Endothelial cell of umbilical vein (primary cell): ENCODE results near the gene CHURC1. TPM values are rescaled to one million over a fixed set of nuclear protein-coding genes. Genes with fewer than 3 reads are reported as not detected.

Source experiments
- BruUV-seq: library from RNA; stranded (reverse); fragments of 400-500 nt; replicated peaks from 2 replicates; lab custom pipeline; 2021; lab: Mats Ljungman, UMichigan
- CTCF ChIA-PET: fragments of 300-600, 350-600 bp; sonication (Branson Sonifier 250); formaldehyde crosslinking; loops from one replicate; lab custom pipeline; 2021; ENCODE audit warnings: antibody characterized with exemption, inconsistent platforms; lab: Charles Lee
- POLR2A ChIA-PET: fragments of 300-600, 350-600 bp; sonication (Branson Sonifier 250); formaldehyde crosslinking; loops from one replicate; lab custom pipeline; 2021; ENCODE audit warnings: antibody characterized with exemption, inconsistent platforms; lab: Charles Lee
- DNase-seq: peaks from one replicate; pipeline ENCODE4 v3.0.0-alpha.2; 2011; ENCODE audit warnings: low read depth, low spot score
- FAIRE-seq: peaks from 2 replicates; lab custom pipeline; 2011; peaks lifted over from hg19 to GRCh38; lab: Jason Lieb, UNC
- H2AFZ ChIP-seq: 2 replicates; pipeline ENCODE4 v1.6.0; 2012; ENCODE audit warnings: low read depth, low read length, control low read depth, inconsistent platforms
- H3K27ac ChIP-seq: 2 replicates; pipeline ENCODE4 v1.5.1; 2011; ENCODE audit warnings: low read depth, mild to moderate bottlenecking, control low read depth, low read length, moderate library complexity; ENCODE audit not compliant: insufficient read depth
- H3K27me3 ChIP-seq, 2 experiments: 2 replicates each; pipeline versions ENCODE4 v1.6.0 to v1.6.1; 2011; ENCODE audit warnings: low read length in 2 of 2, mixed read lengths in 1 of 2; ENCODE audit not compliant: control insufficient read depth in 2 of 2, insufficient read depth in 2 of 2
- H3K36me3 ChIP-seq, 2 experiments: 2 replicates in 1 of 2; 3 replicates in 1 of 2; pipeline ENCODE4 v1.5.1; 2011; ENCODE audit warnings: low read length in 2 of 2, mild to moderate bottlenecking in 1 of 2, moderate library complexity in 1 of 2; ENCODE audit not compliant: control insufficient read depth in 2 of 2, insufficient read depth in 2 of 2; ENCODE audit errors: extremely low read depth in 1 of 2
- H3K4me1 ChIP-seq: 3 replicates; pipeline ENCODE4 v1.5.1; 2011; ENCODE audit warnings: mild to moderate bottlenecking, low read length; ENCODE audit not compliant: control insufficient read depth, insufficient read depth; ENCODE audit errors: extremely low read depth
- H3K4me2 ChIP-seq: 2 replicates; pipeline ENCODE4 v1.6.1; 2011; ENCODE audit warnings: low read length, control low read depth, mixed read lengths; ENCODE audit not compliant: insufficient read depth
- H3K4me3 ChIP-seq, 3 experiments: fragments of 200-600 bp in 1 of 3; sonication (generic), shearing (Covaris generic) in 1 of 3; replicated peaks in 1 of 3; 2 replicates each; pipeline ENCODE4 v1.5.1; 2011 to 2016; ENCODE audit warnings: control low read depth in 3 of 3, low read length in 3 of 3, mild to moderate bottlenecking in 2 of 3, inconsistent platforms in 1 of 3, low read depth in 1 of 3, moderate library complexity in 1 of 3; ENCODE audit not compliant: insufficient read depth in 1 of 3
- H3K79me2 ChIP-seq: 2 replicates; pipeline ENCODE4 v1.6.0; 2012; ENCODE audit warnings: low read length, inconsistent platforms; ENCODE audit not compliant: control insufficient read depth, insufficient read depth
- H3K9ac ChIP-seq: replicated peaks from 2 replicates; pipeline ENCODE3; 2011; ENCODE audit warnings: low read length, control low read depth; ENCODE audit not compliant: insufficient read depth; ENCODE audit errors: extremely low read depth
- H3K9me1 ChIP-seq: replicated peaks from 3 replicates; pipeline ENCODE4 v1.6.0; 2011; ENCODE audit warnings: mild to moderate bottlenecking, low read length; ENCODE audit not compliant: control insufficient read depth, insufficient read depth; ENCODE audit errors: extremely low read depth
- H3K9me3 ChIP-seq: replicated peaks from 2 replicates; pipeline ENCODE4 v1.5.1; 2012; ENCODE audit warnings: low read length, inconsistent platforms; ENCODE audit not compliant: control insufficient read depth, insufficient read depth
- H4K20me1 ChIP-seq: replicated peaks from 2 replicates; pipeline ENCODE3; 2011; ENCODE audit warnings: mild to moderate bottlenecking, low read length; ENCODE audit not compliant: control insufficient read depth, insufficient read depth; ENCODE audit errors: extremely low read depth
- CTCF ChIP-seq, 2 donors: IDR thresholded peaks; 1 replicate in 1 of 2; 2 replicates in 1 of 2; pipeline ENCODE4 v1.5.1; 2011; ENCODE audit warnings: low read length in 2 of 2, mild to moderate bottlenecking in 2 of 2, moderate library complexity in 2 of 2, control low read depth in 1 of 2, inconsistent platforms in 1 of 2, low read depth in 1 of 2; ENCODE audit not compliant: insufficient read depth in 1 of 2; ENCODE audit errors: extremely low read depth in 1 of 2
- EZH2 ChIP-seq: IDR thresholded peaks from 2 replicates; pipeline ENCODE4 v1.6.1; 2012; ENCODE audit warnings: borderline replicate concordance, low read depth, mild to moderate bottlenecking, moderate library complexity, low read length, inconsistent platforms; ENCODE audit not compliant: severe bottlenecking
- FOS ChIP-seq: IDR thresholded peaks from 2 replicates; pipeline ENCODE4 v1.6.1; 2011; ENCODE audit warnings: mild to moderate bottlenecking, low read length, moderate library complexity, borderline replicate concordance; ENCODE audit not compliant: insufficient read depth
- GATA2 ChIP-seq: IDR thresholded peaks from 2 replicates; pipeline ENCODE4 v1.7.0; 2011; ENCODE audit warnings: low read depth, mild to moderate bottlenecking, moderate library complexity, mixed read lengths, low read length; ENCODE audit not compliant: insufficient read length, insufficient read depth
- JUN ChIP-seq: IDR thresholded peaks from 2 replicates; pipeline ENCODE4 v1.6.1; 2011; ENCODE audit warnings: borderline replicate concordance, low read depth; ENCODE audit not compliant: insufficient read length, insufficient read depth
- MAX ChIP-seq: IDR thresholded peaks from 2 replicates; pipeline ENCODE4 v1.6.1; 2011; ENCODE audit not compliant: insufficient read depth, insufficient read length
- MYC ChIP-seq: IDR thresholded peaks from one replicate; pipeline ENCODE4 v1.6.1; 2011; ENCODE audit warnings: mild to moderate bottlenecking, low read depth, low read length
- POLR2A ChIP-seq: IDR thresholded peaks from 2 replicates; pipeline ENCODE4 v1.6.1; 2012; ENCODE audit warnings: low read depth, mild to moderate bottlenecking, control low read depth, low read length
- POLR2AphosphoS5 ChIP-seq: IDR thresholded peaks from 2 replicates; pipeline ENCODE4 v1.6.1; 2012; ENCODE audit warnings: low read depth, mild to moderate bottlenecking, control low read depth, low read length, moderate library complexity; ENCODE audit not compliant: insufficient read depth
- dilution Hi-C: fragments of 300-500 bp; cut with MboI; formaldehyde crosslinking; loops from one replicate; pipeline ENCODE4 v1.15.0; 2019; ENCODE audit warnings: low sequenced_read_pairs; ENCODE audit not compliant: extremely low pct_ligation_motif_present
- intact Hi-C: fragments of 100-400 bp; cut with micrococcal nuclease; formaldehyde crosslinking; loops from one replicate; pipeline ENCODE4 v1.10.0; 2022
- polyA plus RNA-seq, 4 experiments: library from polyadenylated mRNA; depleted of rRNA in 3 of 4; stranded (reverse) in 3 of 4; unstranded in 1 of 4; fragments of >200 nt; gene quantifications; 2 replicates each; pipeline versions ENCODE4 v1.2.1 to v1.2.3, GENCODE V29; 2011 to 2012; ENCODE audit warnings: missing spikeins in 1 of 4
- total RNA-seq: library from RNA; stranded (reverse); gene quantifications from 2 replicates; pipeline ENCODE4 v1.2.3, GENCODE V29; 2021

Gene CHURC1
- total and polyA plus RNA-seq, 2 donors (not counting 3 experiments of a cell fraction or from before 2014, with no cell fraction given): 44.4 to 62.2 TPM

- Histone ChIP-seq H3K4me2 (no peak overlapping the region), H3K4me3 (no peak overlapping the region), H2AFZ (no peak overlapping the region), H3K79me2 (no peaks in the 10 kb centered on the region), H3K9ac (no peak overlapping the region), H3K9me1 (no peaks in the 10 kb centered on the region), H3K4me1 (peaks cover 2% of the 10 kb centered on the region), H3K9me3 (no peaks in the 10 kb centered on the region), H3K27me3 (peaks cover 43 to 69% of the 10 kb centered on the region in 2 experiments), H3K36me3 (no peaks in the 10 kb centered on the region), H3K27ac (no peak overlapping the region), H4K20me1 (no peaks in the 10 kb centered on the region)
- BruUV-seq: no TSS peak
- FAIRE-seq: no peak
- no peak for DNase-seq
- intact Hi-C loops: no loop called here
- dilution Hi-C loops: no loop called here
- ChIA-PET POLR2A (no interaction called here), CTCF (interaction anchor here (1.1 kb wide), 1 partner anchor 52 kb away, joined by 3 read pairs; no protein-coding TSS in a partner anchor)
- no peak for TF ChIP-seq CTCF (IDR thresholded peaks at IDR 0.05; ENCODE audit: extremely low read depth in 1 of 2, insufficient read depth in 1 of 2, low read depth in 1 of 2, low read length in 2 of 2)
- no peak for TF ChIP-seq POLR2A
- no peak for TF ChIP-seq GATA2
- no peak for TF ChIP-seq EZH2
- TF ChIP-seq MAX: no peak
- no peak for TF ChIP-seq JUN
- TF ChIP-seq MYC: no peak
- TF ChIP-seq FOS: no peak
- no peak for TF ChIP-seq POLR2AphosphoS5
These were observed 38.9 kb upstream of the CHURC1 start for GRCh38 chr14:64875350-64875749.
